Activated CD4-positive, alpha-beta T cell treated with anti-CD3 and anti-CD28 coated beads, Interleukin-2, amount 50 U/mL, for 4 hours (primary cell): ENCODE data around the gene ABR.
"Not testable (repeated sequence)": the region's sequence is repeated elsewhere in the genome, so short reads cannot be mapped to it uniquely, and the experiment has no call there.

Experiments used
- DNase-seq, 2 experiments: peaks; one replicate each; pipeline ENCODE4 v3.0.0-alpha.2; 2020

The ABR gene

GRCh38 chr17:1045456-1045855 lies 134.3 kb downstream of the ABR start:
- no peak for DNase-seq

- not testable (repeated sequence) for DNase-seq
These were observed 135.3 kb downstream of the ABR start for GRCh38 chr17:1044387-1045009.

- DNase-seq, result no peak
These were observed 136.1 kb downstream of the ABR start for GRCh38 chr17:1043601-1044251.

GRCh38 chr17:1042486-1042885 lies 137.3 kb downstream of the ABR start:
- DNase-seq, result no peak

- DNase-seq, result no peak
These were observed 138.0 kb downstream of the ABR start for GRCh38 chr17:1041746-1042145.

- DNase-seq, result no peak
These were observed 139.6 kb downstream of the ABR start for GRCh38 chr17:1040216-1040600.

GRCh38 chr17:1039511-1040215 lies 140.1 kb downstream of the ABR start:
- no peak for DNase-seq

GRCh38 chr17:1039123-1039507 lies 140.7 kb downstream of the ABR start:
- no peak for DNase-seq

GRCh38 chr17:1038459-1039122 lies 141.2 kb downstream of the ABR start:
- DNase-seq, result no peak

- DNase-seq, result no peak
These were observed 142.4 kb downstream of the ABR start for GRCh38 chr17:1037238-1037879.

- DNase-seq, result no peak
These were observed 142.9 kb downstream of the ABR start for GRCh38 chr17:1036845-1037237.

GRCh38 chr17:1036171-1036844 lies 143.5 kb downstream of the ABR start:
- DNase-seq, result no peak

- no peak for DNase-seq
These were observed 144.1 kb downstream of the ABR start for GRCh38 chr17:1035546-1036170.

- DNase-seq, result no peak
These were observed 145.1 kb downstream of the ABR start for GRCh38 chr17:1034652-1035210.

GRCh38 chr17:1033503-1033902 lies 146.3 kb downstream of the ABR start:
- no peak for DNase-seq

- no peak for DNase-seq
These were observed 147.4 kb downstream of the ABR start for GRCh38 chr17:1032391-1032790.

- DNase-seq, result no peak
These were observed 148.1 kb downstream of the ABR start for GRCh38 chr17:1031711-1032110.

GRCh38 chr17:1030684-1031532 lies 148.9 kb downstream of the ABR start:
- DNase-seq, result no peak

GRCh38 chr17:1029922-1030644 lies 149.7 kb downstream of the ABR start:
- DNase-seq, result no peak
